ENCODE measurements around the gene PDSS1. TPM values are rescaled to one million over a fixed set of nuclear protein-coding genes. Genes with fewer than 3 reads are reported as not detected.

PDSS1 gene
- total and polyA plus RNA-seq, 2 of the 13 experiments (the other 11 are each of a cell fraction or from before 2014, with no cell fraction given): 18.7 to 19.3 TPM

DNA sequence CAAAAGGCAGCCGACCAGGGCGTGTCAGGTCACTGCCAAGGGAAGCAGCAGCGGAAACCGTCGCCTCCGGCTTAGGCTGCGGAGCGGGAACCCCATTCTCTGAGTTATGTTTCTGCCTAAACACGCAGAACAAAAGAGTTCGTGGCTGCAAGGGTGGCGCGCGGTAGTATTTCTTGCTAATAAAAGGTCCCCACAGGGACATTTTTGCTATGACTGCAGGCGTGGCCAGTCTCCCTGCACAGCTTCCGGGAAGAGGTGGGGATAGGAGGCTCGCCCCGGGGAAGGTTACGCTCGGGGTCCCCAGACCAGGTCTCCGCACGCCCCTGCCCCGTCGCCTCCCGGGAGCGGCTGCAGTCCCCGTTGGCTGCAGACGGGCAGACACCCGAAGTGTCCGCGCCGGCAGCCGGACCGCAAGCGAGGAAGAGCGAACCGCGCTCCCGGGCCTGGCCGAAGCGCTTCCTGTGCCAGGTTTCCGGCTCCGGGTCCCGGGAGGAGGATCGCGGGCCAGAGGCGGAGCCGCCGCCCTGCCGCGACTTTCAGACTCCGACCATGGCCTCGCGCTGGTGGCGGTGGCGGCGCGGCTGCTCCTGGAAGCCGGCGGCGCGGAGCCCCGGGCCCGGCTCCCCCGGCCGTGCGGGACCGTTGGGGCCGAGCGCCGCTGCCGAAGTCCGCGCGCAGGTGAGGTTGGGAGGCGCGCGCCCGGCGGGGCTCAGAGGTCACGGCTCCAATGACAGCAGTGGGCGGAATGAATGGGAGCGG, at the start of gene PDSS1 (continued):
- TF ChIP-seq, protein P1, sequence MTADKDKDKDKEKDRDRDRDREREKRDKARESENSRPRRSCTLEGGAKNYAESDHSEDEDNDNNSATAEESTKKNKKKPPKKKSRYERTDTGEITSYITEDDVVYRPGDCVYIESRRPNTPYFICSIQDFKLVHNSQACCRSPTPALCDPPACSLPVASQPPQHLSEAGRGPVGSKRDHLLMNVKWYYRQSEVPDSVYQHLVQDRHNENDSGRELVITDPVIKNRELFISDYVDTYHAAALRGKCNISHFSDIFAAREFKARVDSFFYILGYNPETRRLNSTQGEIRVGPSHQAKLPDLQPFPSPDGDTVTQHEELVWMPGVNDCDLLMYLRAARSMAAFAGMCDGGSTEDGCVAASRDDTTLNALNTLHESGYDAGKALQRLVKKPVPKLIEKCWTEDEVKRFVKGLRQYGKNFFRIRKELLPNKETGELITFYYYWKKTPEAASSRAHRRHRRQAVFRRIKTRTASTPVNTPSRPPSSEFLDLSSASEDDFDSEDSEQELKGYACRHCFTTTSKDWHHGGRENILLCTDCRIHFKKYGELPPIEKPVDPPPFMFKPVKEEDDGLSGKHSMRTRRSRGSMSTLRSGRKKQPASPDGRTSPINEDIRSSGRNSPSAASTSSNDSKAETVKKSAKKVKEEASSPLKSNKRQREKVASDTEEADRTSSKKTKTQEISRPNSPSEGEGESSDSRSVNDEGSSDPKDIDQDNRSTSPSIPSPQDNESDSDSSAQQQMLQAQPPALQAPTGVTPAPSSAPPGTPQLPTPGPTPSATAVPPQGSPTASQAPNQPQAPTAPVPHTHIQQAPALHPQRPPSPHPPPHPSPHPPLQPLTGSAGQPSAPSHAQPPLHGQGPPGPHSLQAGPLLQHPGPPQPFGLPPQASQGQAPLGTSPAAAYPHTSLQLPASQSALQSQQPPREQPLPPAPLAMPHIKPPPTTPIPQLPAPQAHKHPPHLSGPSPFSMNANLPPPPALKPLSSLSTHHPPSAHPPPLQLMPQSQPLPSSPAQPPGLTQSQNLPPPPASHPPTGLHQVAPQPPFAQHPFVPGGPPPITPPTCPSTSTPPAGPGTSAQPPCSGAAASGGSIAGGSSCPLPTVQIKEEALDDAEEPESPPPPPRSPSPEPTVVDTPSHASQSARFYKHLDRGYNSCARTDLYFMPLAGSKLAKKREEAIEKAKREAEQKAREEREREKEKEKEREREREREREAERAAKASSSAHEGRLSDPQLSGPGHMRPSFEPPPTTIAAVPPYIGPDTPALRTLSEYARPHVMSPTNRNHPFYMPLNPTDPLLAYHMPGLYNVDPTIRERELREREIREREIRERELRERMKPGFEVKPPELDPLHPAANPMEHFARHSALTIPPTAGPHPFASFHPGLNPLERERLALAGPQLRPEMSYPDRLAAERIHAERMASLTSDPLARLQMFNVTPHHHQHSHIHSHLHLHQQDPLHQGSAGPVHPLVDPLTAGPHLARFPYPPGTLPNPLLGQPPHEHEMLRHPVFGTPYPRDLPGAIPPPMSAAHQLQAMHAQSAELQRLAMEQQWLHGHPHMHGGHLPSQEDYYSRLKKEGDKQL (CRISPR knock-in tag; IDR thresholded peaks at IDR 0.05; ENCODE audit: low read depth): no peak
- TF ChIP-seq, protein P2, sequence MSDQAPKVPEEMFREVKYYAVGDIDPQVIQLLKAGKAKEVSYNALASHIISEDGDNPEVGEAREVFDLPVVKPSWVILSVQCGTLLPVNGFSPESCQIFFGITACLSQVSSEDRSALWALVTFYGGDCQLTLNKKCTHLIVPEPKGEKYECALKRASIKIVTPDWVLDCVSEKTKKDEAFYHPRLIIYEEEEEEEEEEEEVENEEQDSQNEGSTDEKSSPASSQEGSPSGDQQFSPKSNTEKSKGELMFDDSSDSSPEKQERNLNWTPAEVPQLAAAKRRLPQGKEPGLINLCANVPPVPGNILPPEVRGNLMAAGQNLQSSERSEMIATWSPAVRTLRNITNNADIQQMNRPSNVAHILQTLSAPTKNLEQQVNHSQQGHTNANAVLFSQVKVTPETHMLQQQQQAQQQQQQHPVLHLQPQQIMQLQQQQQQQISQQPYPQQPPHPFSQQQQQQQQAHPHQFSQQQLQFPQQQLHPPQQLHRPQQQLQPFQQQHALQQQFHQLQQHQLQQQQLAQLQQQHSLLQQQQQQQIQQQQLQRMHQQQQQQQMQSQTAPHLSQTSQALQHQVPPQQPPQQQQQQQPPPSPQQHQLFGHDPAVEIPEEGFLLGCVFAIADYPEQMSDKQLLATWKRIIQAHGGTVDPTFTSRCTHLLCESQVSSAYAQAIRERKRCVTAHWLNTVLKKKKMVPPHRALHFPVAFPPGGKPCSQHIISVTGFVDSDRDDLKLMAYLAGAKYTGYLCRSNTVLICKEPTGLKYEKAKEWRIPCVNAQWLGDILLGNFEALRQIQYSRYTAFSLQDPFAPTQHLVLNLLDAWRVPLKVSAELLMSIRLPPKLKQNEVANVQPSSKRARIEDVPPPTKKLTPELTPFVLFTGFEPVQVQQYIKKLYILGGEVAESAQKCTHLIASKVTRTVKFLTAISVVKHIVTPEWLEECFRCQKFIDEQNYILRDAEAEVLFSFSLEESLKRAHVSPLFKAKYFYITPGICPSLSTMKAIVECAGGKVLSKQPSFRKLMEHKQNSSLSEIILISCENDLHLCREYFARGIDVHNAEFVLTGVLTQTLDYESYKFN (CRISPR knock-in tag; conservative IDR thresholded peaks at IDR 0.05): 0 out of 2 replicates have a peak, but pooled peaks have one; percentile 21
- TF ChIP-seq NR2F1 (CRISPR knock-in tag; IDR thresholded peaks at IDR 0.05): peak in 1 of 2 experiments; percentile 18; a peak in 1 of 4 replicates
- TF ChIP-seq, protein P3, sequence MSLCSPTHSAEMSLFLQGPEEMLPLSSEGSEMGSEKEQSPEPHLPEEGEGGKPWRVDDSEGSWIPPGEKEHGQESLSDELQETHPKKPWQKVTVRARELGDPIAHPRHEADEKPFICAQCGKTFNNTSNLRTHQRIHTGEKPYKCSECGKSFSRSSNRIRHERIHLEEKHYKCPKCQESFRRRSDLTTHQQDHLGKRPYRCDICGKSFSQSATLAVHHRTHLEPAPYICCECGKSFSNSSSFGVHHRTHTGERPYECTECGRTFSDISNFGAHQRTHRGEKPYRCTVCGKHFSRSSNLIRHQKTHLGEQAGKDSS (CRISPR knock-in tag; IDR thresholded peaks at IDR 0.05; ENCODE audit: borderline replicate concordance, low read depth): no peak
- TF ChIP-seq CREM (IDR thresholded peaks at IDR 0.05): no peak
- no peak for TF ChIP-seq CREM (CRISPR knock-in tag; IDR thresholded peaks at IDR 0.05)
- peak; percentile 96 for TF ChIP-seq KMT2B (CRISPR knock-in tag; IDR thresholded peaks at IDR 0.05)
- TF ChIP-seq ISL2 (CRISPR knock-in tag; IDR thresholded peaks at IDR 0.05): no peak
- no peak for TF ChIP-seq NFE2L1 (CRISPR knock-in tag; IDR thresholded peaks at IDR 0.05; ENCODE audit: borderline replicate concordance)
- TF ChIP-seq ARID2 (CRISPR knock-in tag; IDR thresholded peaks at IDR 0.05; ENCODE audit: borderline replicate concordance): no peak
- no peak for TF ChIP-seq ZSCAN20 (CRISPR knock-in tag; IDR thresholded peaks at IDR 0.05; ENCODE audit: borderline replicate concordance)
- peak; percentile 51; the same call in 1 of the 2 replicates for TF ChIP-seq KDM4B (CRISPR knock-in tag; IDR thresholded peaks at IDR 0.05)
- TF ChIP-seq MIXL1 (CRISPR knock-in tag; IDR thresholded peaks at IDR 0.05): no peak
- no peak for TF ChIP-seq ZMYM3 (CRISPR knock-in tag; IDR thresholded peaks at IDR 0.05)
- TF ChIP-seq ZNF570 (CRISPR knock-in tag; IDR thresholded peaks at IDR 0.05; ENCODE audit: borderline replicate concordance): no peak
- 0 out of 2 replicates have a peak, but pooled peaks have one; percentile 18 for TF ChIP-seq NRL (CRISPR knock-in tag; IDR thresholded peaks at IDR 0.05; ENCODE audit: borderline replicate concordance)

Data from HepG2 (cell line).